AG04449 (cell line): Measurements from ENCODE around the gene SASH3.

ENCODE experiments used
- CTCF ChIA-PET: fragments of 350-600 bp; formaldehyde crosslinking; extraction: SDS; loops from one replicate; lab custom pipeline; 2021; ENCODE audit warnings: antibody characterized with exemption; lab: Yijun Ruan, JAX
- POLR2A ChIA-PET: fragments of 400-600, 350-600 bp; formaldehyde crosslinking; extraction: SDS; loops from one replicate; lab custom pipeline; 2020; ENCODE audit warnings: antibody characterized with exemption, inconsistent platforms; lab: Yijun Ruan, JAX
- DNase-seq: peaks from one replicate; pipeline ENCODE4 v3.0.0-alpha.2; 2010; ENCODE audit warnings: low read depth, low spot score
- H3K4me3 ChIP-seq: 2 replicates; pipeline ENCODE4 v1.5.1; 2011; ENCODE audit warnings: low read depth, mild to moderate bottlenecking, control low read depth, low read length
- TF ChIP-seq, protein P1 (sequence below): IDR thresholded peaks from one replicate; pipeline ENCODE4 v1.5.1; 2011; ENCODE audit warnings: mild to moderate bottlenecking, moderate library complexity, low read length, control low read depth, inconsistent platforms; ENCODE audit not compliant: insufficient read depth; ENCODE audit errors: missing control alignments

SASH3 gene

DNA sequence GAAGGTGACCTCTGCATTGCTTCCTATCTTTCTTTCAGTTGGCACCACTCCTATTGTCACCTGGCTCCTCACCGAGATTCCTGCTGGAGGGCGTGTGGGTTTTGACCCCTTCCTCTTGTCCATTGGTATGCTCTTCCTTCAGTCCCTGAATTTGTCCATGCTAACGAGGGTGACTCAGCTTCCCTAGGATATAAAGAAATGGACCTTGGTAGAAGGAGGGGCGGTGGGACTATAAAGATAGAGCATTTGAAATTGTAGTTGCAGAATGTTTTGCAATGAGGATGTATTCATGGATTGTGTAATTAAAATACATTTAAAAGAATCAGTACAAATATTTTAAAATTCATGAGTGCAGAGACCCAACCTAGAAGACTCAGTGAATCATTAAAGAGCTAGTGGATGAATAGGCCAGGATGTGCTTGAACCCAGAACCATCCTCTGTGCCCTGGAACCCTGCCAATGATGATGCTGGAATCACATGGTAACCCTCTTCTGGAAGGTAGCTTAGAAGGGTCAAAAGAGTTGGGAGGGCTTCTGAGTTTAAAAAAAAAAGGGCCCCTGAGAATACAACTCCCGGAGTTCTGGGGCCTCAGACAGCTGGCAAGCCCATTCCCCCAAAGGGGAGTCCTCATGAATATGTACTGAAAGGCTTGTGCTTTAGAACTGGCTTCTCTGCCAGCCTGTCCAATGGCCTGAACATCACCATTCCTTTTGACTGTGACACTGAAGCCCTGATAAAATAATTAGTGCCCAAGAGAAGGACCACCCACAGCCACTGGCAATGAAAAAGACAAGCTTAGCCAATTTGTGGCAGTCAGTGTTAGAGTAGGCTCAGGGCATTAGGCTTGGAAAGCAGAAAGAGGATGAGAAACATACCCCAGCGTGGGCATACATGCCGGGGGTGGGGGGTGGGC is 32.9 kb upstream of the SASH3 start:
- TF ChIP-seq, protein P1, sequence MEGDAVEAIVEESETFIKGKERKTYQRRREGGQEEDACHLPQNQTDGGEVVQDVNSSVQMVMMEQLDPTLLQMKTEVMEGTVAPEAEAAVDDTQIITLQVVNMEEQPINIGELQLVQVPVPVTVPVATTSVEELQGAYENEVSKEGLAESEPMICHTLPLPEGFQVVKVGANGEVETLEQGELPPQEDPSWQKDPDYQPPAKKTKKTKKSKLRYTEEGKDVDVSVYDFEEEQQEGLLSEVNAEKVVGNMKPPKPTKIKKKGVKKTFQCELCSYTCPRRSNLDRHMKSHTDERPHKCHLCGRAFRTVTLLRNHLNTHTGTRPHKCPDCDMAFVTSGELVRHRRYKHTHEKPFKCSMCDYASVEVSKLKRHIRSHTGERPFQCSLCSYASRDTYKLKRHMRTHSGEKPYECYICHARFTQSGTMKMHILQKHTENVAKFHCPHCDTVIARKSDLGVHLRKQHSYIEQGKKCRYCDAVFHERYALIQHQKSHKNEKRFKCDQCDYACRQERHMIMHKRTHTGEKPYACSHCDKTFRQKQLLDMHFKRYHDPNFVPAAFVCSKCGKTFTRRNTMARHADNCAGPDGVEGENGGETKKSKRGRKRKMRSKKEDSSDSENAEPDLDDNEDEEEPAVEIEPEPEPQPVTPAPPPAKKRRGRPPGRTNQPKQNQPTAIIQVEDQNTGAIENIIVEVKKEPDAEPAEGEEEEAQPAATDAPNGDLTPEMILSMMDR, result no peak
- ChIA-PET POLR2A (no interaction called here), CTCF (no interaction called here)
- no peak for DNase-seq
- H3K4me3 ChIP-seq, result no peak overlapping the region

DNA sequence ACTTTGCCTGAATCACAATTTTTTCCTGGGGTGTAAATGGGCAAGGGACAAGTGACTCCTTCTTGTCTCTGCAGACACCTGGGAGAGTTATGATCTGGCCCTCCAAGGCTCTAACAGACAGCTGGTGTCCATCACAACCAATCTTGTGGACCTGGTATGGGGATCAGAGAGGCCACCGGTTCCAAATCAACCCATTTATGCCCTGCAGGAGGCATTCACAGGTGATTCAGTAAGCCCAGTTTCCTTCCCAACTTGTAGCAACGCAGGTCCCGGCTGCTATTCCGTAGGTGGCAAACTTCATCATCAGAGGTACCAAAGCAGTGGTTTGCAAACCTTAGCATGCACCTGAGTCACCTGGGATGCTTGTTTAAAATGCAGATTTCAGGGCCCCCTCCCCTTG is 32.2 kb upstream of the SASH3 start:
- DNase-seq, result no peak
- TF ChIP-seq, protein P1, result no peak
- POLR2A ChIA-PET, result no interaction called here
- H3K4me3 ChIP-seq, result no peak overlapping the region
- CTCF ChIA-PET, result no interaction called here

DNA sequence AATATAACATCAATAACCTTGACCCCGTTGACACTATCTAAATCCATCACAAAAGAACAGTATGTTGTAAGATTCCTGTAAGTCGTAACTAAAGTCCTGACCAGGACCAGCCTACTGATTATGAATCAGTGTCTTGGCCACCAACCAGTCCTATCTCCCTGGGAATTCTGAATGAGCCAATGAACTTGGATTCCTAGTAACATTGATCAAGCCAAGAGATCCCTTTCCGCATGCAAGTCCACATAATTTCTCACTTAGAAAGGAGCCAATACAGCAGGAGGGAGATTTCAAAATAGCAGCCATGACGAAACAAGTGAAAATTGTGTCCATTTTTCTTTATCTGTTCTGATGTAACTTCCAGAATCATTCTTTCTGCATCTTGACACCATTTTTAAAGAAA is 31.4 kb upstream of the SASH3 start:
- no peak for DNase-seq
- H3K4me3 ChIP-seq, result no peak overlapping the region
- CTCF ChIA-PET, result no interaction called here
- POLR2A ChIA-PET, result no interaction called here
- TF ChIP-seq, protein P1, result no peak

DNA sequence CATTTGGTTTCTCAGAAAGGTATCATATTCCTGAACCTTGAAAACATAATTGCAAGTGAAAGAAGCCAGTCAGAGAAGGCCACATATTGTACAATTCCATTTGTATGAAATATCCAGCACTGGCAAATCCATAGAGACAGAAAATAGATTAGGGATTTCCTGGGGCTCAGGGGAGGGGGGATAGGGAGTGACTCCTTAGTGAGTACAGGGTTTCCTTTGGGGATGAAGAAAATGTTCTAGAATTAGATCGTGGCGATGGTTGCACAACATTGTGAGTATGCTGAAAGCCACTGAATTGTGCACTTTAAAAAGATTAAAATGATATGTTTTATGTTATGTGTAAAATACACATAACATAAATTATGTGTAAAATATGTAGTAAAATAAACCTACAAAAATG is 30.7 kb upstream of the SASH3 start:
- ChIA-PET CTCF (no interaction called here), POLR2A (no interaction called here)
- no peak for DNase-seq
- H3K4me3 ChIP-seq, result no peak overlapping the region
- TF ChIP-seq, protein P1, result no peak

DNA sequence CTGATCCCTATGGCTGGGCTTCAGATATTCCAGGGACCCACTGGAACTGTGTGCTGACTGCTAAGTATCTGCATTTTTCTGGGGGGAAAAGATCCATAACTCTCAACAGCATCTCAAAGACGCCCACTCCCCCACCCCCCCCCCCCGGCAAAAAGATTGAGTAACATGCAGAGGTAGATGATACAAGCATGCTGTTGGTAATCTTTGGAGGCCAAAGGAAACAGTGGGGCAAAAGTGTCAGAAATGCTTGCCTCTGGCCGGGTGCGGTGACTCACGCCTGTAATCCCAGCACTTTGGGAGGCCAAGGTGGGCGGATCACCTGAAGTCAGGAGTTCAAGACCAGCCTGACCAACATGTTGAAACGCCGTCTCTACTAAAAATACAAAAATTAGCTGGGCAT is 28.8 kb upstream of the SASH3 start:
- no peak for DNase-seq
- TF ChIP-seq, protein P1, result no peak
- ChIA-PET POLR2A (no interaction called here), CTCF (no interaction called here)
- H3K4me3 ChIP-seq, result no peak overlapping the region

DNA sequence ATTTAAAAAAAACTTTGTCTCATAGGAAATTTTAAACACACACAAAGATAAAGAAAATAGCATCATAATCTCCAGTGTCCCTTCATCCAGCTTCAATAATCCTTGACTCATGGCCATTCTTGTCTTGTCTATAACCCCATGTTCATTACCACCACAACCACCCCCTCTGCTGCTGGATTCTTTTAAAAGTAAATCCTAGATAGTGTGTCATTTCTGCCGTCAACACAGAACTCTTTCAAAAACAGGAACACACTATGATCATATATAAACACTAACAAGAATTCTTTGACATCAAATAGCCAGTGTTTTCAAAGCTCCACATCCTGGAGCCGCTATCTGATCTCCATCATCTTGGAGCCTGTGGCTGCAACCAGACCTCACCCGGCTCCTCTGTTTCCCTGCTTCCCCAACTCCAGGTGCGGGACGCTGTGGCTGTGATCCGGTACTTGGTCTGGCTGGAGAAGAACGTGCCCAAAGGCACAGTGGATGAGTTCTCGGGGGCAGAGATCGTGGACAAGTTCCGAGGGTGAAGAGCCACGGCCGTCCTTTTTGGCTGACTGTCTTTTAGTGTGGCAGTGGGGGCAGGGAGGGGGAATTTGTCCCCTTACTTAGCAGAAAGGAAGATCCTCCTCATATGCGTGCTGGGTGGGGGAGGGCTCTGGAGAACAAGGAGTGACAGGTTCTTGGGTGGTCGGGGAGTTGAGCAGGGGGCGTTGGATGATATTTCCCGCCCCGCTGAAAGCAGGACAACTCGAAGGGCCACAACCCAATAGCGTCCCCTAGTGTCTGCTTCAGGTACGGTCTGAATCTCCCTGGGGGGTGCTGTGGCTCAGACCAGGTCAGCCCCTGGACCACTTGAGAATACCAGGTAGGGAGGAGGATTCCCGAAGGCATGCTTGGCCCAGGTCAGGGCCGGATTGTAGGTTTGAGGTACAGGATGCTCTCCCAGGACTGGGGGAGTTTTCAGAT is 25.4 kb upstream of the SASH3 start:
- TF ChIP-seq, protein P1, result peak; percentile 6
- ChIA-PET CTCF (interaction anchor here (1.0 to 1.4 kb wide), 3 partner anchors 15 to 33 kb away, joined by 3 to 4 read pairs (median 3); partner anchors contain the start of gene XPNPEP2), POLR2A (no interaction called here)
- H3K4me3 ChIP-seq, result no peak overlapping the region
- DNase-seq, result no peak
